GM19035 (cell line): Measurements from ENCODE around the gene ABHD15.

Source experiments
- ATAC-seq: cut with Tn5 transposase; IDR thresholded peaks from one replicate; pipeline ENCODE4 v1.9.1; 2021; ENCODE audit not compliant: unreplicated experiment

The ABHD15 gene

DNA sequence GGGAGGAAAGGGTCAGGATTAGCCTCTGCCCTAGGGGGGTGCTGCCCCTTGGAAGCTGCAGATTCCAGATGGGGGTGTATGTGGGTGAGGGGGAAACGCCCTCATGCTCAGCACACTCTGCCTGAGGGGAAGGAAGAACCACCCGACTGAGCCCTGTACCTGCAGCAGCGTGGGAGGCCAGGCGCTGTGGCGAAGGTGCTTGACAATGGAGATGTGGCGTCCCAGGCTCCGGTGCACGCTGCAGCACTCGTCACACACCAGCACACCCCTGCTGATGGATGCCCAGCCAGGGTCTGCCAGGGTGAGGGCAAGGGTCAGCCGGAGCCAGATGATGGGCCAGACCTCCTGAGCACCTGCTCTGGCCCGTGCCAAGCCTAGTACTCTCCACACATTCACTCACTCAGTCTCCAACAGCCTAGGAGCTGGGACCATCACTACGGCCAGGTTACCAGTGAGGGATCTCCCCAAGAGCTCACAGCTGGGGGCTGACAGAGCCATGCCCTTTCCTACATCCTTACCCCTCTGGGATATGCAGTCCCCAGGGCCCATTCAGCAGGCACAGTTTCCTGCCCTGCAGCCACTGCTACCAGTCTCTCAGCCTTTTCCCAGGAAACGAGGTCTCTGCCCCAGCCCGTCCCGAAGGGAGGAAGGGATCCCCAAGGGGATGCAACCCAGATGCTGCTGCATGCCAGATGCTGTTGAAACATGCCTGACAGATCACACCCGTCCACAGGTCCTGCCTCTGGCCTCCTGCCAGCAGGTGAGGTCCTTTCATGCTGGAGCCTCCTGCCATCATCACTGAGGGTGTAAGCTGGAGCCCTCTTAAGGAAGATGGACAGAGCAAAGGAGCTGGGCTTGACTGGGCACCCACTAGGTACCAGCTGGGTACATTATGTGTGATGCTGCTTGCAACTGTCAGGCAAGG is 16.7 kb upstream of the ABHD15 start:
- ATAC-seq: no peak

DNA sequence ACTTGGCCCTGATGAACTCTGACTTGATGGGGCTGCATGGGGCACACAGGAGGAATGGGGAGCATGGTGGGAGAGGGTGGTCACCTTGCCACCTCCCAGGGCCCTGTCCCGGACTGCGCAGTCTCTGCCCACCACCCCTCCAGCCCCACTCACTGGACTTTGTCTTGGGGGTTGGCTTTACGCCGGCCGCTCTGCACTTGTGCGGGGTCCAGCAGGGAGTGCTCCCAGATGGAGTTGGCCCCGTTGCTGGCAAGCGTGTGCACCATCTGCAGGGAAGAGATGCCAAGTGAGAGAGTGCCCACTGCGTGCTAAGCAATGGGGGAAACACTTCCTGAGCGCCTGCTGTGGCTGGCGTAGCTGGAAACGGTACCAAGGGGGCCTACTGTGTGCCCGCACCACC is 15.9 kb upstream of the ABHD15 start:
- no peak for ATAC-seq

DNA sequence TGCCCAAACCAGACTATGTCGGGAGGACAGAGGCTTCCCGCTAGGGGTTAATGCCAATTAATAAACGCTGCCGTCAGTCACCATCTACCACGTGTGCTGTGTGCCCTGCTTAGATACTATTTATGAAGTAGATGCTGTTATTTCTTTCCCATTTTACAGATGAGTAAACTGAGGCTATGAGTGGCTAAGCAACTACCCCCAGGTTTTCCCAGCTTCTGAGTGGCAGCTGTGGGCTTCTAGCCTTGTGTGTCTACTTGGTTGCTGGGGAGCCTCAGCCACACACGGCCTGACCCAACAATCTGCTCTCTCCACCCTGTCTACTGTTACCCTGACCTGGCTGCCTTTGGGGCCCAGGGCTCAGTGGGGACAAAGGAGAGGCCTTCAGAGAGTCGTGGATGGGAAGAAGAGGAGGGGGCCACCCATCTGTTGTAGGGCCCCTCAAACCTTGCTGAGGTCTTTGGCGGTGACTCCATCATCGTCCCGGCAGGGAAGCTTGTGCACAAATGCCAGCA is 15.5 kb upstream of the ABHD15 start:
- ATAC-seq: no peak

DNA sequence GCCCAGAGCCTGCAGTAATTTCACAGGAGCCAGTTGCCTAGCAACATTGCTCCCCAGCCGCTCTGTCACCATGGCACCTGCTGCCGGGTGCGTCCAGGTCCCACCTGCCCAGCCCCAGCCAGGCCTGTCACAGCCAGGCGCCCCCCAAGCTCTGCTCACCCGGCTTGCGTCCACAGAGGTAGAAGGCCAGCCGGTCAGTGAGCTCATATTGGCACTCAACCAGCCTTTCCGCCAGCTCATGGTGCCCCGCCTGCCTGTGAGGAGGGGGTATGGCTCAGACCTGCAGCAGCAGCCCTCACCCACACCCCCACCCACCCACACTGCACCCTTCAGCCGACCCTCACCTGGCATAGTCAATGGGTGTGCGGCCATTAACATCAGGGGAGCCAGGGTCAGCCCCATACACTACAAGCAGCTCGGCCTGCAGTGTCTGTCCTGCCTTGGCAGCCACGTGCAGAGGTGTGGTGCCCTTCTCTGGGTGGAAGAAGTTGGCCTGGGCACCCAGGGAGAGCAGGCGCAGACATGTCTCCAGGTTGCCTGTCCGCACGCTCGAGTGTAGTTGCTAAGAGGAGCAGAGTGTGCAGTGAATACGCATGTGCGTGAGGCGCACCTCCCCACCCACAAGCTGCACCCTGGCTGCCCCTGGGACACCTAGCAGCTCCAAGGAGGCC is 14.9 kb upstream of the ABHD15 start:
- no peak for ATAC-seq

DNA sequence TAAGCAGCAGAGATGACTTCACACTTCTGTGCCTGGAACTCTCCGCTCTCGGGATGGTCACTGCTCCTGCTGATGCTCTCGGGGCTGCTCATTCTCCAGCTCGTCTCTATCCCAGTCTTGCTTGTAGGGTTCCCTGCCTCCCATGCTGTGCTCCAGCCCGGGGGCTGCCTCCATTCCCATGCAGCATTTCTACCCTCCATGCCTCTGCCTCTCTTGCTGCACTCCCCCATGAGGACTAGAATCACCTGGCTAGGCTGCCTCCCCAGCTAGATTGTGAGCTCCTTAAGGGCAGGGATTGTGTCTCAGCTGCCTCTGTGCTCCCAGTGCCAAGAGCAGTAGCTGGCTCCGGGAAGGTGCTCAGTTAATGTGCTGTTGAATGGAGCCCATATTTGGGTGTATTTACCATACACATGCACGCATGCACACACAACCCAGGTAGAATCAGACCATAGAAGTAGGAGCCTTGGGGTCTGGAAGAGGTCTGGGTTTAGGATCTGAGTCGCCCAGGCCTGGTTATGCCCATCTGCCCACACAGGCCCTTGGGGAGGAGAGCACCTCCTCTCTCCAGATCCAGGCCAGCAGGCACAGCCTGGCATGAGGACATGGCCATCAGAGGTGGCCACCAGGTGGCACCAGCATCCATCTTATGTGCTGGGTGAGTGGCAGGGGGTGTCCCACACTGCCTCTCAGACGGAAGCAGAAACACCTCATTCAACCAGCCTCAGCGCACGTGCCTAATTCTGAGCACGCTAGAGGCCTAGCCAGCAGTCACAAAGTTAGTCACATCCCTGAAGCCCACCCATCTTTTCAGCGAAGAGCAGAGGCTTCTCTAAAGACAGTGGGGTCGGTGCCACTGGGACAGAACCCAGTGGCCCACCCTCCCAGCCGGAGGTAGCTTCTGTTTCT is 13.3 kb upstream of the ABHD15 start:
- ATAC-seq: peak; percentile 71

DNA sequence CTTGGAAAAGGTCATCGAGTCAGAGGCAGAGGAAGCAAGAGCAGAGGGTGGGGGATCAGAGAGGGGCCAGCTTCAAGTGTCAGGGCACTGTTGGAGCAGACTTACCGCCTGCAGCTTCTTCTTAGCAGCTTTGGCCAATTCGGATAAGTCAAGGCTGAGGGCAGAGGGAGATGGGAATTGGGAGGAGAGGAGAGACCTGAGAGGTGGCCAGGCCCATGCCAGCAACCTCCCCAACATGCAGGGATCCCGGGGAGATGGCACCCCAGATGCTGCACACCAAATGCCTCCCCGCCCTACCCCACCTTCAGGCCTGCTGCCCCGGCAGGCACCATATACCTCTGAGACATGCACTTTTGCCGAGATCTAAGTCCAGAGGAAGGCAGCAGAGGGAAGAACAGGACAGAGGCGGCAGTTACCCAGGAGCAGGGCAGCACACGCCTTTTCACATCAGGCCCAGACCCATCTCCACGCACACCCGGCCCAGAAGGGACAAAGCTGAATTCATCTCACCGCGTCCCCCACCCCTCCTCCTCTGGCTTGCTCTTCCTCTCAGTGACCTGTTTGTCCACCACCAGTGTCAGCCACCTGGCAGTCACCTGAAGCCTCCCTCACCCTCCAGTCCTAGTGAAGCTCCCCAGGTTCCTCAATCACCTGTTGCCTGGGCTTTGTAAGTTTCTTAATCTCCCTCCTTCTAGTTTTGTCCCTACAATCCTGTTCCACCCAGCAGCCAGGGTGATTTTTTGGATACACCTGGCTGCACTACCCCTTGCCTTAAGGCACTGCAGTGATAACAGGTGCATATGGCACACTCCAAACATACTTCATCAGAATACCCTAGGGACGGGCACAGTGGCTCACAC is 12.0 kb upstream of the ABHD15 start:
- no peak for ATAC-seq

DNA sequence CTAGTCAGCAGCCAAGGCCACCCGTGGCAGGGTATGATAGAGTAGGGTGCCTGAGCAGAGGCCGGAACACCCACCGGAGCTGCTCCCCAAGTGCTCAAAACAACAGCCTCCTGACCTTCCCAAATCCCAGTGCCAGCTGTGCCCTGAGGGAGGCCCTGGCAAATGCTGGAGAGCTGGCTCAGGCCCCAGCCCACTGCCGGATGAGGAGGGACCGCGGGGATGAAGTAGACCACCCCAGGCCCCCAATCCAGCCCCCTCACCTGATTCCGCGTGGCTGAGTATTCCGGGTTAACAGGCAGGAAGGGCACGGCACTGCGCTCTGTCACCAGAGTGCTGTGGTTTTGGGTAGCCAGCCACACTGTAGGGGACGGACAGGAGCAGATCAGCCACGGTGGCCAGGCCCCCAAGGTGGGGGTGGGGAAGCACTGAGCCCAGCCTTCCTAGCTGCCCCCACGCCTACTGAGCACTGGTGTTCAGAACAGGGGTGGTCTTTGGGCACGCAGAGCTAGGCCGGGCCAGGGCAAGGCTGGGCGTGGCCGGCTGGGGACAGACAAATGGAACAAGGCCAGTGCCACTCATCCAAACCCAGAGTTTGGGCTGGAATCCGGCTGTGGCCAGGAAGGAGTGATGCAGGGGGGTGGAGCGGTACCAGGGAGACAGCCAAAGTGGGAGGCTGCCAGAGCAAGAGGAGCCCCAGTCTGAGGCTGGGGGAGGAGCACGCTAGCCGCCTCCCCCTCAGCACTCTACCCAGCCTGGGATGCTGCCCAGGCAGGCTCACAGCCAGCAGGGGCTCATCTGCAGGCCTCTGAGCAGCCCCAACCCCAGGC is 10.8 kb upstream of the ABHD15 start:
- no peak for ATAC-seq

DNA sequence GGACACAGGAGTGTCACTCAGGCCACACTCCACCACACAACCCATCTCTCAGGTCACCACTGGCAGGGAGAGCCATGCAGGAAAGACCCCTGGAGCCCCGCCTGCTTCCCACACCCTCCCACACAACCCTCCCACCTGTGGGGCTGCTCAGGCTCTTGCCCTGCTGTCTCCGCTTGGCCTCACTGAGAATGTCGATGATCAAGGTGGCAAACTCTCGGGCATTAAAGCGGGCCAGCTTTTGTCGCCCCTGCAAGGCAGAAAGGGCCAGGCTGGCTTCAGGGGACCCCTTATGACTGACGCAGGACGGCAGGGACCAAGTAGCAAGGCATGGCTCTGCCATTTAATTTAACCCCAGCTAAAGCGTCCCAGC is 10.1 kb upstream of the ABHD15 start:
- ATAC-seq: no peak

DNA sequence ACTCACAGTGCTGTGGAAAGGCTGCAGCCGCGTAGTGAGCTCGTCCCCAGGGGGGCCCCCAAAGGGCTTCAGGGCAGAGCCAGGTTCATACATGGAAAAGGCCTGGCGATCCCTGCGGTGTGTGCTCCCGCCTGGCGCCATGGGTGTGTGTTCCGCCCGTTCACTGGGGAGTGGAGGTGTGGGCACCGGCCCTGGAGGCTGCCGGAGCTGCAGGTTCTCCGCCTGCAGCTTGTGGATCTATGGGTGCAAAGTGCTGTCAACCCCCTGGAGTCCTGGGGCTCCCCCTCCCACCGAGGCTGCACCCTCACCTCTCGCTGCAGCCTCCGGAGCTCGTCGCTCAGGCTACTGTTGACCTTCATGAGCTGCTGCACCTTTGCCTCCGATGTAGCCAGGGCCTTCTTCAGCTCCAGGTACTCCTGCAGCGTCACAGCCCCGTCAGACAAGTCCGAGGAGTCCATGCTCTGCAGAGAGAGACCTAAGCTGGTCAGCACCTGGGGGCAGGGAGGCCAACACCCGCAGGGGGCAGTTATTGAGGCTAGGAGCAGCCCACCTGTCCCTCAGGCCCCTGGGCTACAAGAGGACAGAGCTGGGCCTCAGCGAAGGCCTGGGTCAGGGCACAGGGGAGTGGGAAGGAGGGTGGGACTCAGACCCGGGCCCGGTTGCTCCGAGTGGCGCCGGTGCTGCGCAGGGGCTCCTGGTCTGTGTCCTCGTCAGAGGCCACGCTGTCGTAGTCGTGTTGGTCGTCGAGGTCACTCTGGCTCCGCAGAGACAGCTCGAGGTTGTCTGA is 9.6 kb upstream of the ABHD15 start:
- ATAC-seq: no peak

DNA sequence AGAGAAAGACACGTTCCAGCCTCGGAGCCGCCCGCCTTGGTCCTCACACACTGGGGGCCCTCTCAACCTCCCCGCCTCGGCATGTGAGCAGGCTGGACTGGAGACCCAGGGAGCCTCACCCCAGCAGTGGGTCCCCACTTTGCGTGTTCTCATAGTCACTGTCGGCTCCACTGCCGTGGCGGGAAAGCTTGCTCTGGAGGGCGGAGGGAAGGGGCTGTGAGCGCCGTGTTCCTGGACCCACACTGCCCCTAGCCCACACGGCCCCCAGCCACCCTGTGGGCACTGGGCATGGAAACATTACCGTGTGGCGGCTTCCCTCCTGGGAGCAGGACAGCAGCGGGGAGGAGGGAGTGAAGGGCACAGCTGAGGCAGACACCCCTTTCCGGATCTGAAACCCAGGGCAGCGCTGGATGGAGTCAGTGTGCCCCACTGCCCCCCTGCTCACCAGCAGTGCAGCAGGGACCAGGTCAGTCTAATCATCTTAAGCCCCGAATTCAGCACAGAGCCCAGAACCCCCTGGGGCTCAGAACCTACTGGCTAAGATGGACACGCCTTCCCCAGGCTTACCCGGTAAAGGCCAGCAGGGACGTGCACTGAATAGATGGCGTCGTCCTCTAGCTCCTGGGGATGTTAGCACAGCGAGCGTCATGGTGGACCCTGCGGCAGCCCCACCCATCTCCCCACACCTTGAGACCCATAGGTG is 8.8 kb upstream of the ABHD15 start:
- no peak for ATAC-seq

DNA sequence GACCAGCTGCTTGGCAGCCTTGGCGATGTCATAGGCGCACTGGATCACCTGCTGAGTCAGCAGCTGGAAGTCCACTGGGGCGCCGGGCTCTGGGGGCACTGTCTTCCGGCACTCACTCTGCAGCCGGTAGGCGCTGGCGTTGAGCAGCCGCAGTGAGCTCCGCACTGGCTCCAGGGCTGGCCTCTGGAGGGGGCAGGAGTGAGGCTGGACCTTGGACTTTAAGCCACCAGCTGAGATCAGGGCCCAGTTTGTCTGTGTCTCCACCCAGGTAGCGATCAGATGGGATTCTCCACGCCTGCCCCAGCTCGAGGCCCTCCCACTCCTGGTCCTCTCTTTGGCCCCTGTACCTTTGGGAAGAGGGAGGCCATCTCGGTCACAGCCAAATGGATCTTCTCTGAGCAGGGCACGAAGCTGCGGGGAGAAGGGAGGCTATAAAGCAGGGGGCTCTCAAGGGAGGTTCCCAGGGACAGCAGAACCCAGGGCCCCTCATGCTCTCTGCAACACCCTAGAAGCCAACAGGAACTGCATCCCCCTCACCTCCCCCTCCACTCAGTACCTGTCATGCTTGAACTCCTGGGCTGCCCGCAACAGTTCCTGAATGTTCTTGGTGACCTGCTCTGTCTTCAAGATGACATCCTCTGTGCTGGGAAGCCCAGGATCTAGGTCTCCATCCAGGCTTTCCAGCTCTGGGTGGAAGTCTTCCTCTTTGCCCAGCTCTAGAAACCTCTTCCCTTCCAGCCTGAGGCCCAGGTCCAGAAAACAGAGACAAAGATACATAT is 8.1 kb upstream of the ABHD15 start:
- no peak for ATAC-seq

DNA sequence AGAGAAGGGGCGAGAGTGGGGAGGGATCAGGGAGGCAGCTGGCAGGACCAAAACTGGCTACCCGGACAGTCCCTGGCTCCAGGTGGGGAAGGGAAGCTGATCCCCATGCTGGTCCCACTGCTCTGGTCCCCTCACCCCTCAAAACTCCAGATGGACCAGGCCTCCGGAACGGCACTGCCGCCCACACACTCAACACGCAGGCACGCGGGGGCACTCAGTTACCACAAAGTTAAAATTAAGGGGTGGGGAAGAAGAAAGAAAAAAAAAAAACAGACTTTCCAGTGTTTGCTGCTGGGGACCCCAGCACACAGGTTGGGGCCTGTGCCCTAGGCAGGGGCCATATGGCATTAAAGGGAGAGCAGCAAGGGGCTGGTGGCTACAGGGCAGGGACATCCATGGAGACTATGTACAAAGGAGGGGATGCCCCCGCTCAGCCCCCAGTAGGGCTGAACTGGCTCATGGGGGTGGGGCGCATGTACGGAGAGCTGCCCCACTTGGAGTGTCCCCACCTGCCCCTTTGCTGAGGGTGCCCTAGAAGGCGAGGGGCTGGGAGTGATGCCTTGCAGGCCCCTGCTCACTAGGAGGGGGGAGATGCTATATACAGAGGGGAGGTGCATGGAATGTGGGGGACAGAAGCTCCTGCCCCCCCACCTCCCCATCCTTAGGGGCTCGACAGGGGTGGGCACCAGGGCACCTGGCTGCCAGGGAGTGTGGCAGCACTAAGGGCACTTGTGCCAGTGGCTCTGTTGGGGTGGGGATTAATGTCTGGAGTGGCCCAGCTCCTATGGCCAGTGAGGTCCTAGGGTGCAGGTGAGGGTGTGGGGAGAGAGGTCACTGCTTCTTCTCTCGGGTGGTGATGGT is 7.3 kb upstream of the ABHD15 start:
- ATAC-seq: no peak

DNA sequence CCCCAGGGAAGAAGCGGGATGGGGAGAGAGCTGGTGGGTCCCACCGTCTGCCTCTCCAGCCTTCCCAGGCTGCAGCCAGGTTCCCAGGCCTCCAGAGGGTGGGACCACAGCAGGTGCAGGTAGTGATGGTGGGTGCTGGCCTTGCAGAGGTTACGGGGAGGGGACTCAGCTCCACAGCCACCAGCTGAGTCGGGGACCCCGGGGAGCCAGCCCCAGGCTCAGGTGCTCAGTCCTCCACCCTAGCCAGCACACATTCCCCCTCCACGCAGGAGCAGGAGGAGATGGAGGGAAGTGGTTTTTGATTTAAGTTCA is 6.7 kb upstream of the ABHD15 start:
- ATAC-seq: no peak

DNA sequence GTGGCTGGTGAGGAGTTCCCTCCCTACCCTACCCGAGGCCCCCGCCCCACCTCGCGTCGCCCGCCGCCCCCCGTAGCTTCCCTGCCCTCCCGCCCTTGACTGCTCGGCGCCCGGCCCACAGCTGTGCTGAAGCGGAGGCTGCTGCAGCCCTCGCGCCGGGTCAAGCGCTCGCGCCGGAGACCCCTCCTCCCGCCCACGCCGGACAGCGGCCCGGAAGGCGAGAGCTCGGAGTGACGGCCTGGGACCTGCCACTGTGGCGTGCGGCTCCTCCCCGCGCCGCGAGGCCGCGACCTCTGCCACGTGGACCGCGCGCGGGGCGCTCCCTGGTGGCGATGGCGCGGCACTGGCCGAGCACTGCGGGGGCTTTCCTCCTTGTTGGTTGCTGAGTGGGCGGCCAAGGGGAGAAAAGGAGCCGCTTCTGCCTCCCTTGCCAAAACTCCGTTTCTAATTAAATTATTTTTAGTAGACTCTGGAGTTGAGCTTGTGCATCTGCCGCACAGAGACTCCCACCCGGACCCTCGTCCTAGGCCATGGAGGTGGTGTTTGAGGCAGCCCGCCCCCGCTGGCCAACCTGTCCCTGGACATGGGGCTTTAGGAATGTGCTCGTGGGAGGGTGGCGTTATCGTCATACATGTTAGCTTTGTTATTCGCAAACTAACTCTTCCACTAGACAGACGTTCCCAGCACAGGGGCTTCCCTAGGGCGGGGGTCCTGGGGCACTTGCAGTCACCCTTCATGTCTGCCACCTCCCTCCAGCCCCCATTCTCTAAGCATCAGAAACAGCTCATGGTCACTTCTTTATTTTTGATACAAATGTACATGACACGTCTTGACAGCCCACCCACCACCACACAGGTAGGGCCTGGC is 6.1 kb upstream of the ABHD15 start:
- no peak for ATAC-seq

DNA sequence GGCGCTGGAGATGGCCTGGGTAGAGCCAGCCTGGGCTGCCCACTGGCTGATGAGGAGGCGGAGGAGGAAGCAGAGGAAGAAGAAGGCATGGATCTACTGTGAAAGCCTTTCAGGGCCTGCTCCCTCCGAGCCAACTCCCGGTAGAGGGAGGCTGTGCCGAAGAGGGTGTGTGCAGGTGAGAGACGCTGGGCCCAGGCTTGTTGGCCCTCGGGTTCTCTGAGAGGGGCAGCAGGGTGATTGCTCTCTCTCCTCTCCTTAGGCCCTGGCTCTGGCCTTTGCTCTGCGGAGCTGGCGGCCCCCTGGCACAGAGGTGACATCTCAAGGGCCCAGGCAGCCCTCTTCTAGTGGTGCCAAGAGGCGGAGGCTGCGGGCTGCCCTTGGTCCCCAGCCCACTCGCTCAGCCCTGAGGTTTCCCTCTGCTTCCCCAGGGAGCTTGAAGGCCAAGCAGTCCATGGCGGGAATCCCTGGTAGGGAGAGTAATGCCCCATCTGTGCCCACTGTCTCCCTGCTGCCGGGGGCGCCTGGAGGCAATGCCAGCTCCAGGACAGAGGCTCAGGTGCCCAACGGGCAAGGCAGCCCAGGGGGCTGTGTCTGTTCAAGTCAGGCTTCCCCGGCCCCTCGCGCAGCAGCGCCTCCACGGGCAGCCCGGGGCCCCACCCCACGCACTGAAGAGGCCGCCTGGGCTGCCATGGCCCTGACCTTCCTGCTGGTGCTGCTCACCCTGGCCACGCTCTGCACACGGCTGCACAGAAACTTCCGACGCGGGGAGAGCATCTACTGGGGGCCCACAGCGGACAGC is 5.2 kb upstream of the ABHD15 start:
- ATAC-seq: no peak
